Hepatic stellate cell (primary cell): ENCODE measurements around the gene PSD2.

Experiments
- DNase-seq: peaks from one replicate; pipeline ENCODE4 v3.0.0; 2011; ENCODE audit warnings: low spot score

The PSD2 gene

DNA sequence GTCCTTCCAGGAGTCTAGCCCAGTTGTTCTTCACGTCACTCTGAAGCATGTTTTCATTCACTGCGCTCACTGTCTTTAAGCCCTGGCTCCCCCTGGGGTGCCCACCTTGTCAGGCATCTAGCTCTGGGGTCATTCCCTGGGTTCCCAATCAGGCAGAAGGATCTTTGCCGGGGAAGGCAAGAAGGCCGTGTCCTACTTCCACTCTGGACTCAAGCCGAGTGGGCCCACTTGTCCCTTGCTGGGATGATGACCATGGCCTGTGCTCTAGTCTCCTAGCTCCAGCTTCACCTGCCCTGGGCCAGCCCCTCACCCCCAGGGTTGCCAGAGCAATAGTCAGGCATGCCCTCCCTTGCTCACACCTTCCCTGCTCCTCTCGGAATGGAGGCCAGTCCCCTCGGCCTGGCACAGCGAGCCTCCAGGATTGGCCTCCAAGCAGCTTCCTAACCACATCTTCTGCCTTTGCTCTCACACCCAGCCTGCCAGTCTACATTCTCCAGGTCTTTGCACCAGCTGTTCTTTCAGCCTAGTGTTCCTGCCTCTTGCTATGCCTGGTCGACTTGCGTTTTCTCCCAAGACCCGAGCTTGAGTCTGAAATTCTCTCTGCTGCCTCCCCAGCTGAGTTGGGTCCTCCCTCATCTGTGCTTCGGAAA, 32.2 kb upstream of the PSD2 start:
- DNase-seq, result no peak

DNA sequence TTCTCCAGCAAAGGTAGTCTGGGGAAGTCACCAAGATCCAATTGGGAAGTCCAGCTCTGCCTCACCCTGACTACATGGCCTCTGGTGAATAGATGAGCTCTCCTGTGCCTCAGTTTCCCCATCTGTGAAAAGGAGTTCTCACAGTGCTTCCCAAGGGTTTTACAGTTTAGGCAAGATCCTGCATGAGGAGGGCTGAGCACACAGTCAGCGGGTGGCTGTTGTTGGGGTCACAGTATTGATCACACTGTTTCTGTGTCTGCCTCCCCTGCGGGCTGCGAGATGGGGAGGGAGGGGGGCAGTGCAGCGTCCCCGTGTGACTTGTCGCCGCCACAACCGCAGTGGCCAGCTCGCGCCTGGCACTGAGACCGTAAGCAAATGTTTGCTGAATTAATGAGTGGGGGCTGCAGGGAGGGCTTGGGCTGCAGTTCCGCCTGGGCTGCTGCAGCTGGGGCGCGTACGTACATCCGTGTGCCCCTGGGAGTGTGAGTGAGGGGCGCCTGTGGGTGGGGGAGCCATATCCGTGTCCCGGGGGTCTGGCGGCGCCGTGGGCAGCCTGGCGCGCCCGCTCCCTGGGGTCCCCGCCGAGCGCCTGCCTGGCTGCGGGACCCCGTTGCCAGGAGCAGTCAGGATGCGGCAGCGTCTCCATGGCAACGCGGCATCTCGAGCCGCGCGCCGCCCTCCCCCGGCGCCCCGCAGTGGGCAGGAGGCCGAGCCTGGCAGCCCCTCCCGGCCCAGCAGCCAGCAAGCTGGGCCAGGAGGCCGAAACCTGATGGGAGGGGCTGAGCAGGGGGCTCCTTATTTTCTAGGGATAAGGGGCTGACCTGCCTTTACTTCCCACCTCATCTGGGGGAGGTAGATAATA, 31.4 kb upstream of the PSD2 start:
- DNase-seq, result no peak

DNA sequence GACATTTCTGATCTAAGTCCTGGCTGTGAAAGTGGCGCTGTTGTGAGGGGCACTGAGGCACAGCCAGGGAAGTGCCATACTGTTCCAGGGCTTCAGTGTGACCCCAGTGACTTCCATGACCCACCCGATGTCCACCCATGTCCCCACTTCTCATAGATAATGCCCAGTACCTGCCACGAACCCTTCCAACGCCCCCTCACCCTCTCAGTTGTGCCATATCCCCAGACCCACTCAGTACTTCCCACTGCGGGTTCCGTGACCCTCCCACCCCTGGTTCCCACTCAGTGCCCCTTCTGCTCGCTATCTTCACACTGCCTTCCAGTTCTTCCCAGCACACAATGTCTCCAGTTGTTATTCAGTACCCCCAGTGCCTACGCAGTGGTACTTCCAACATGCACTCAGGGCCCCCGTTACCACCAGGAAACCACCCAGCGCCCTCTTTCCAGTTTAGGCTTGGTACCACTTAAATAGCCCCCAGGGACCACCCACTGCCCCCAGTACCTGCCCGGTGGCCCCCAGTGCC, 30.7 kb upstream of the PSD2 start:
- DNase-seq, result no peak

DNA sequence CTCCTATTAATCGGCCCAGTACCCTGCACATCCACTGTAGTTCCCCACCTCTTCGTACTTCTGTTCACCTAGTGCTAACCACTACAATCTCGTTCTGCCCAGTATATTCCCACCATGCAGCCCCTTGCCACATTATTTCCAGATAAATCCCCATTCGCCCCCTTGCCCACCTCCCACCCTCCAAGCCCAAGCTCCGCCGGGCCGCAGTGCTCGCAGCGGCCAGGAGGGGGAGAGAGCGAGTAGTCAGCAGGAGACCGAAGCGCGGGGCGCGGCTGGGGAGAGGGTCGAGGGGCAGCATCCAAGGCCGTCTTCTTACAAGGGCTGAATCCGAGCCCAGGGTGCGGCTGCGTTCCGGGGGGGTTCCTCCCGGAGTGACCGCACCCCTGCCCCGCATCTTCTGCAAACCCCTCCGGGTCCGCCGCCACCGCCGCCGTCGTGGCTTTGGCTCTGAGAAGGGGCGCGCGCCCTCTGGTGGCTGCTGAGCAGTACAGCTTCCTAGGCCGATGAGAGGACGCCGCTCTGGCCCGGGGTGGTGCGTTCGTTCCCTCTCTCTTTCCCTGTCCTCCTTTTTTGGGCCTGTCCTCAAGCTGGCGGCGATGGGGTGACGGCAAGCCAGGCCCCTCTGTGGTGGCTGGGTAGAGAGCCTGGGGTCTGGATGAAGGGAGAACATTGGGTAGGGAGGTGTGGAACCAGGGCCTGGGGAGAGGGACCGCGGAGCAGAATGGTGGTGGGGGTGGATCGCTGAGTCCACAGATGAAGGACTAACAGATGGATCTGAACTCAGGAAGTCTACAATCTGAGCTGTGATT, 30.0 kb upstream of the PSD2 start:
- DNase-seq, result peak; percentile 86

DNA sequence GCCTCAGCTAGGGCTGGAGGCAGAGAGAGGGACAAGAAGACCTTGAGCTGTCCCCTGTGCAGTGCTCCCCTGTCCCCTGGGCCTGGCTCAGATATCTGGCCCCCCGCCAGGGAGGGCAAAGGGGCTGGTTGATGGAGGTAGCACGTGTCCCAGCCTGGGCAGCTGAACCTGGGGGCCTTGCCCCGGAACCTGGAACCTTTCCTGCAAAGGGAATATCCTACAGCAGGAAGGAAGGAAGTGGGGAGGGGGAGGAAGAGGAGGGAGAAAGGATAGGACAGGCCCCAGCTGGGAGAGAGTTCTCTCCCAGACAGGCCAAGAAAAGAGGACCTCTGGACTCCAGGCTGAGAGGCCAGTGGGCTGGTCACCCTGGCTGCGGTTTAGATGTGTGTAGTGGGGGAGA, 27.6 kb upstream of the PSD2 start:
- DNase-seq, result no peak

DNA sequence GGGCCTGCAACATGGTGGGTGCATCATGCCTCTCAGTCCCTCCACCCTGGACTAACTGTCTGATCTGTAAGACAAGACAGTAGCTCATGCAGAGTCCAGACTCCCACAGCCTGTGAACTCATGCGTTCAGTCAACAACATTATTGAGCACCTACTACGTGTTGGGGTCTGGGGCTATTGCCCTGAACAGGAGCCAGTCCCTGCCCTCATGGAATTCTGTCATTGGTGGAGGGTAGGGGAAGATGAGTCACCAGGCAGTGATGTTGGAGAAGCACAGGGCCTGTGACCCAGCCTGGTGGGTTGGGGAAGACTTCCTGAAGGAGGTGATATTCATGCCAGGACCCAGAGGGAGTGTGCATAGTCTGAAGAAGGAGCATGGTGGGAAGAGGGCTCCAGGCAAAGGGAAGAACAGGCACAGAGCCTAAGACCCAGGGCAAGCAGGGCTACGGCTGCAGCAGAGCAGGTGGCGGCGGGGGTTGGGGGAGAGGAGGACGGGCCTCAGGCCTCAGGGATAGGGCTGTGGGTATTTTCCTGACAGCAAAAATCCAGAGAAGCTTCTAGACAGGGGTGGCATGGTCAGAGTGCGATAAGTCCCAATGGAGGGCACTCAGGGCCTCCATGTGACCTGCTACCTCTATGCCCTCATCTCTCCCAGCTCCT, 26.7 kb upstream of the PSD2 start:
- DNase-seq, result no peak

DNA sequence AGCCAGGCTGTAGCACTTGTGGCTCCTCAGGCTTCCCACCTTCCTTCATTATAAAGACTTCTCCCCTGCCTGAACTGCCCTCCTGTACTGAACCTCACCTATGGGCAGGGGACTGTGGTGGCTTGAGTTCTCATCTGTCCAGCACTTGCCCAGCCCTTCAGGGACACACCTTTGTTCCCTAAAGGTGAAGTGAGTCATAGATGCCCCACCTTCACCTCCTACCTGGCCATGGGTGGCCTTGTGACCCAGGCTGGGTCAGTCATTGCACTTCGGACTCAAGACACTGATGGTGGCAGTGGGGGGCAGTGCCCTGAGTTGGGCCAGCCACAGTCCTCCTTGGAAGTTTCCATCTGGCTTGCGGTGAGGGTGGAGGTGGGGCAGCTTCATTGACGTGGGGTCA, 26.1 kb upstream of the PSD2 start:
- DNase-seq, result no peak

DNA sequence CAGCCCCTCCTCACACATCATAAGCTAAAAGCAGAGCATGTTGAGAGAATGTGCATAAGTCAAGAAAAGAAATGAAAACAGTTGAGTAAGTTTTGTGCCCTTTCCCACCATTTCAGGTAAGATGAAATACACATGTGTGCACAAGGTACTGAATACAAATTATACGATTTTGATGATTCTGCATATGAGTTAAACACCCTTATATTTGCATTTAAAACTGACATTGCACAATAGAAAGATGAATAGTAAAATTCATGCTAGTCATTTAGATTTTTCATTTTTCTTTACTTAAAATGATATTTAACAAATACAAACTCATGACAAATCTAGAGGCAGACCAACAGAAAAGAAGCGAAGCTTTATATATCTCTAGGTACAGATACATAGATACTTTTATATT, 24.9 kb upstream of the PSD2 start:
- DNase-seq, result no peak

DNA sequence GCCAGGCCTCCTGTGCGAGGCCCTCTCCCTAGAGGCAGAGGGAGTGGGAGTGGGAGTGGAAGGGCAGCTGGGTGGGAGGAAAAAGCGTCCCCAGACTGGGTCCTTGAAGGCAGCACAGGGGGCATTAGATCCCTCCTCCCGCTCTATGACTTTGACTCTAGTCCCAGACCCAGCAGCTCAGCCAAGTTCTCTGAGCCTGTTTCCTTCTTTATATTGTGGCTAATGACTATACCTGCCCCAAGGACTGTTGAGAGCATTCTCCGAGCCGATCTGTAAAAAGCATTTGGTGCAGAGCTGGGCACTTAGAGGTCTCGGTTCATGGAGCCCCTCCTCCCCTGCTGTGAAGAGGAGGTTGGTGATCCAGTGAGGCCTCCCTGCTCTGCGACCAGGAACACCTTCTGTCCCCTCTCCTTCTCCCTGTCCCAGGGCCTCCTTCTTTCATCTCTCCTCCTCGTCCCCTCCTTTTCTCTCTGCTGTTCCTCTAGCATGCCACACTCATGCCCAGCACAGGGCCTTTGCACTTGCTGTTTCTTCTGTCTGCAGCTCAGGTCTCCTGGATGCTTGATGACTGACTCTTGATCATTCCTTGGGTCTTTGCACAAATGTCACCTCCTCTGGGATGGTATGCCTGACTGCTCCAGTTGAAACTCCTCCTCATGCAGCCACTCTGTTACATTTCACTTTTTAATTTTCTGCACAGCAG, 23.4 kb upstream of the PSD2 start:
- DNase-seq, result no peak

DNA sequence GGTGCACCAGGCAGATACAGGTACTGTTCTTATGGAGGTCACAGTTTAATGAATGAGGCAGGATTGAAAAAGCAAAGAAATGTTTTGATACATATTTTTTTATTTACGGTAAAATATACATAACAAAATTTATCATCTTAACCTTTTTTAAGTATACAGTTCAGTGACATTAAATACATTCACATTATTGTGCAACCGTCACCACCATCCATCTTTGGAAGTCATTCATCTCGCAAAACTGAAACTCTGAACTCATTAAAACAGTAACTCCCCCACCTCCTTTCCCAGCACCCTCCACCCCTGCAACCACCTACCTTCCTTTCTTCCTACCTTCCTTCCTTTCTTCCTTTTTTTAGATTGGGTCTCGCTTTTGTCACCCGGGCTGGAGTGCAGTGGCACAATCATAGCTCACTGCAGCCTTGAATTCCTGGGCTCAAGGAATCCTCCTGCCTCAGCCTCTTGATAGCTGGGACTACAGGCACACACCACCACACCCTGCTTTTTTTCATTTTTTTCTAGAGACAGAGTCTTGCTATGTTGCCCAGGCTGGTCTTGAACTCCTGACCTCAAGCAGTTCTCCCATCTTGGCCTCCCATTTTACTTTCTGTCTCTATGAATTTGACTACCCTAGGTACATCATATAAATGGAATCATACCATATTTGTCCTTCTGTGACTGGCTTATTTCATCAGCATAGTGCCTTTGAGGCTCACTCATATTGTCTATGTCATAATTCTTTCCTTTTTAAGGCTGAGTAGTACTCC, 22.5 kb upstream of the PSD2 start:
- DNase-seq, result no peak

DNA sequence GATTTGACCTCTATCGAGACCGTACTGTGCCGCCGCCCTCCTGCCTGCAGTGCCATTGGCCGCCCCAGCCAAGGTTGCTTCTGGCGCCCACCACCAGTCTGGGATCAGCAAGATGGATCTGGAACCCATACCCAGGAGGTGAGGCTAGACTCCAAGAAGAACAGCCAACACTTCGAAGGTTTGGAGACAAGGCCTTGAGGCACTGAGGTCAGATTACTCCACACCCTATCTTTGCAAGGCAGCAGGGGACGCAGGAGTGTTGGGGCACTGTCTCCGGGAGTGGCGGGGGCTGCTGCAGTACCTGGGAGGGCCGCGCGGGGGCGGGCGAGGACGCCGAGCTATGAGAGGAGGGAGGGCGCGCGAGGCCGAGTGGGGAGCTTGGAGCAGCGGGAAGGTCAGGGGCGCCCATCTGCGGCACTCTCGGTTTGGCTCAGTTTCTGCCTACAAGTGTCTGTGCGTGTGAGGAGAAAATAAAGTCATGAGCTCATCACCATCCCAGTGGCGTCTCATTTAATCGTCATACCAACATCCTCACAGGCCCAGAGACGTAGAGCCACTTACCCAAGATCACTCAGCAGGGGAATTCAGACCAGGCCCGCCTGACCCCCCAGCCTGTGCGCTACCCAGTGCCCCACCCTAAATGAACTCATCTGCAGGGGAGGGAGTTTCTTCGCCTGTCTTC, 20.5 kb upstream of the PSD2 start:
- peak; percentile 70 for DNase-seq

DNA sequence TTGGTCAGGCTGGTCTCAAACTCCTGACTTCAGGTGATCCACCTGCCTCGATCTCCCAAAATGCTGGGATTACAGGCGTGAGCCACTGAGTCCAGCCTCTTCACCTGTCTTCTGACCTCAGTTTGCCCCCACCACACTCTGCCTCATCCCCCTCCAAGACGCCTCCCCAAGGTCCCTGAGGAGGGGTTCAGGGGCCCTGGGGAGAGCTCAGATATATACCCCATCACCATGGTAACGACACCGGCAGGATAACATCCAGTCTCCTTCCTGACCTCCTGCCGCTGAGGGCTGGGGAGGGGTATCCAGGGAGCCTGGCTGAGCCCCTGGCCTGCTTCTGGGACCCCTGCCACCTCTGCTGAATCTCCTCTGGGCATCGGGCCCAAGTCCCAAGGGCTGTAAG, 19.7 kb upstream of the PSD2 start:
- DNase-seq, result no peak

DNA sequence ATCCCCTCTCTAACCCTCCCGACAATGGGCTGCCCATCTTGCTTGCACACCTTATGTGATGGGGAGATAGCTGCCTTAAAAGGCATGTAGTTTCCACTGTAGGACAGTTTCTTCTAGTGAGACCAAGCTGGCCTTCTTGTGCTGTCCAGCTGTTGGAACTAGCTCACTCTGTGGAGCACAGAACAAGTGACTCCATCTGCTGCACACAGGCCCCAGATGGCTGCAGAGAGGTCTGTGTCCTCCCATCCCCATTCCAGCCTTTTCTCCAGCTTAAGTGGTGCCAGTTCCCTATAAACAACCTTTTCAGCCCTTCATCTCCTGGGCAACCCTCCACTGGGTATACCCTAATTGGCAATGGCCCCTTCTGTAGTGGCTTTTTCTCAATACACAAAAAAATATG, 18.7 kb upstream of the PSD2 start:
- DNase-seq, result no peak

DNA sequence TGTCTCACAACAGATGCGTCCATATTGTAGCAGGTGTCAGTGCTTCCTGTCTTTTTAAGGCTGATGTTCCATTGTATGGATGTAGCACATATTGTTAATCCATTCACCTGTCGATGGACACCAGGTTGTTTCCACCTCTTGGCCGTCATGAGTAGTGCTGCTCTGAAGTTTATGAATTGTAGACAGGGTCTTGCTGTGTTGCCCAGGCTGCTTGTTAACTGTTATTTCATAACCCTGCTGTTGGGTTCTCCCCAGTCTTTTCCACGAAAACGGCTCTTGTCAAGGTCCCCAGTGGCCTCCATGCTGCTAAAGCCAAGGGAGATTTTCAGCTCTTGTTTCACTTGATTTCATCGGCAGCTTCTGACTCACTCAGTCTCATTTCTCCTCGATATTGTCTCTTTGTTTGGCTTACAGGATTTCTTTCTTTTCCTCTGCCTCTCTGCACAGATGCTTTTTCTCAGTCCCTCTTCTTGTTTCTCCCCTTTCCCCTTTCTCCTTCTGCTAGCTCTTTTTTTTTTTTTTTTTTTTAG, 12.1 kb upstream of the PSD2 start:
- DNase-seq, result no peak

DNA sequence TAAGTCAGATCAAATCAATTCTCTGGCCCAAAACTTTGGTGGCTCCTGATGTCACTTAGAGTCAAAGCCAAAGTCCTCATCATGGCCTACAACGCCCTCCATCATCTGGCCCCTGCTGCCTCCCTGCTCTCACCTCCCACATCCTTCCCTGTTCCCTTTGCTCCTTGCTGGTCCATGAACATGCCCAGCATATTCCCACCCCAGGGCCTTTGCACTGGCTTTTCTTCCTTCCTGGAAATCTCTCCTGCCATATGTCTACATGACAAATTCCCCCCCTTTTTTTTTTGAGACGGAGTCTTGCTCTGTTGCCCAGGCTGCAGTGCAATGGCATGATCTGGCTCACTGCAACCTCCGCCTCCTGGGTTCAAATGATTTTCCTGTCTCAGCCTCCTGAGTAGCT, 11.1 kb upstream of the PSD2 start:
- DNase-seq, result no peak

DNA sequence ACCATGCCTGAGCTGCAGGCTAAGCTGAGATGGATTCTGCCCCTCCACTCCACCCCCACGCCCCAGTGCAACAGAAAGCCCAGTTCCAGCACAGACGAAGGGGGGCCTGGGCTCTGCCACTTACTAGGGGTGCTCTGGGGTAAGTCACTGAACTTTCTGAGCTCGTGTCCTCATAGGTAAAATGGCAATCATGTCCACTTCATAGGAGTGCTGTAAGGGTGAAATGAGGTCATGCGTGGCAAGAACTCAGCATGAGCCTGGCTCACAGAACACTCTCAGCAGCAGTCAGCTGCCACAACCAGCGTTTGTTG, 8.4 kb upstream of the PSD2 start:
- DNase-seq, result no peak

DNA sequence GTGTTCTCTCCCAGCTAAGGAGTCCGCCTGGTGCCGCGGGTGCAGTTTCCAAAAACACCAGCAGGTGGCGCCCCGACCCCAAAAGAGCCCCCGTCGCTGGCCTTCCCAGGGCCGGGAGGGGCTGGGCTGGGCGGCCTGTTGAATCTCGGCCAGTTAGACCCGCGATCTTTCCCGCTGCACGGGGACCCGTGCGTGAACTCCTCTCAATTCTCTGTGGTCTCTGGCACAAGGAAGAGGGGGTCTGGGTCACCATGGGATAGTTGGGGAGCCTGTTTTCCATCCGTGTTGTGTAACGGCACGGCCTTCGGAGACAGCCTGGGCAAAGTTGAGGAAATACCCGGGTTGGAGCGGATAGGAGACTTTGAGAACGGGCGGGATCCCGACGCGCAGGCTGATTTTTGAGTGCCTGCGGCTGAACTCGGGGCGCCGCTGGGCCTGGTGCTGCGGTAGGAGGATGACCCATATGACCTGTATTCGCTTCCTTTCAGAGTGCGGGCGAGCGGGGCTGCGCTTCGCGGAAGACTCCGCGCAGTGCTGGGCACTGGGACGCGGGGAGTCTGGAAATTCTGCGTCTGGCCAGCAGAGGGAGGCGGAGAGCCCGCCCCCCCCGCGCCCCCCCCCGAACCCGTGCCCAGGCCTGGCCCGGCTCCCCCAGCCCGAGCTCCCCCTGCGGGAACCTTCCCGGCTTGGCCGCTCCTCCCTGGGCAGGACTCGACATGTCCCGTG, 7.9 kb upstream of the PSD2 start:
- DNase-seq, result peak; percentile 95

DNA sequence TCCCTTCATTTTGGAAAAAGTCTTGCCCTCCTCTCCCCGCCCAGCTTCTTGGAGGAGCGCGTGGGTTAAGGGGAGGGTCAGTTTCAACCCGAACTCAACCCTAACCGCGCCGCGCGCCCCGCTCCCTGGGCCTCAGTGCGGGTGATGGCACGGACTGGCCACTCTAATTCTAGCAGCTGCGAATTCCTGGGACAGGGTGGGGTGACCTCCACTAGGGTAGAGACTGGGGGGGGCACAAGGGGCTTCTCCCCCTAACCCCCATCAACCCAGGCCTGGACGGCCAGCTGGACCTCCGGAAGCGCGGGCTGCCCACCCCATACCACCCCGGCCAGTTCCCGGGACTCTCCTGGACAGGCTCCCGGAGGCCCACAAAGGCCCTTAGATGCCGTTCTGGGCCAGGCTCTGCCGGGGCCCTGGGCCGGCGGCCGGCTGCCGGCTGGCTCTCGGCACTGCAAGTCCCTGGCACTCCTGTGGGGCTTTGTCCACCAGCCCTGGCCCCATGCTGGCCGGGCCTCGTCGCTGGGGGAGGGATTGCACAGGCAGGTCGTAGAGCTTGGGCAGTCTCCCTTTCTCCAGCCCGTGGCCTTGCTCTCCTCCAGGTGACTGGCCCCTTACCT, 7.2 kb upstream of the PSD2 start:
- DNase-seq, result no peak
